ENCODE measurements around the gene EGFL7.
"Not testable (repeated sequence)": the region's sequence is repeated elsewhere in the genome, so short reads cannot be mapped to it uniquely, and the experiment has no call there.

EGFL7 gene

DNA sequence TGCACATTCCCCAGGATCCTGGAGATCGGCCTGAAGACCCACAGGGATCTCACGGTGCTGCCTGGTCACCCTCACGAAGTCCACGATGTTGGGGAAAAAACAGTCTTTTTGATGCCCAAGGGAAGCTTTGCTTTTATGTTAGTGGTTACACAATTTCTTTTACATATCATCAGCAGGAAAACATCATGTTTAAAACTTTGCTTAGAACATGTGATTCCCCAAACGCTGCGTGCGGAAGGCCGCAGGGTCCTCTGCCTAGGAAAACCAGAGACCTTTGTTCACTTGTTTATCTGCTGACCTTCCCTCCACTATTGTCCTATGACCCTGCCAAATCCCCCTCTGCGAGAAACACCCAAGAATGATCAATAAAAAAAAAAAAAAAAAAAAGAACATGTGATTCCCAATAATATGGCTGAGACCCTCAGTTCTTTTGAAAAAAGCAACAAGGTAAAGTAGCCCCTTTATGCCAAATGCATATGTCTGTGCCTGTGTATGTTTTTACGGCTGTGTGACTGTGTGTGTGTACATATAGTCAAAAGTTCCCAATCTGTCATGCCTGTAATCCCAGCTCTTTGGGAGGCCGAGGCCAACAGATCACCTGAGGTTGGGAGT is 36.0 kb downstream of the EGFL7 start:
- no peak for DNase-seq (ENCODE audit: low read depth)

DNA sequence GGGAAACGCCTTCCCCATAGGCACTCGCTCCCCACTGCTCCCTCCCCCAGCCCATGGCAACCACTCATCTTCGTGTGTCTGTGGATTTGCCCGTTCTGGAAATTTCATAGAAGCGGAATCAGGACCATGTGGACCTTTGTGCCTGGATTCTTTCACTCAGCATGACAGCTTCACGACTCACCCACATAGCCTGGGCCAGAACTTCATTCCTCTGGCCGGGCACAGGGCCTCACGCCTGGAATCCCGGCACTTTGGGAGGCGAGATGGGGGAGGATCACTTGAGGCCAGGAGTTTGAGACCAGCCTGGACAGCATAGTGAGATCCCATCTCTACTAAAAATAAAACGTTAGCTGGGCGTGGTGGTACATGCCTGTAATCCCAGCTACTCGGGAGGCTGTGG is 37.6 kb downstream of the EGFL7 start:
- DNase-seq (ENCODE audit: low read depth): no peak

DNA sequence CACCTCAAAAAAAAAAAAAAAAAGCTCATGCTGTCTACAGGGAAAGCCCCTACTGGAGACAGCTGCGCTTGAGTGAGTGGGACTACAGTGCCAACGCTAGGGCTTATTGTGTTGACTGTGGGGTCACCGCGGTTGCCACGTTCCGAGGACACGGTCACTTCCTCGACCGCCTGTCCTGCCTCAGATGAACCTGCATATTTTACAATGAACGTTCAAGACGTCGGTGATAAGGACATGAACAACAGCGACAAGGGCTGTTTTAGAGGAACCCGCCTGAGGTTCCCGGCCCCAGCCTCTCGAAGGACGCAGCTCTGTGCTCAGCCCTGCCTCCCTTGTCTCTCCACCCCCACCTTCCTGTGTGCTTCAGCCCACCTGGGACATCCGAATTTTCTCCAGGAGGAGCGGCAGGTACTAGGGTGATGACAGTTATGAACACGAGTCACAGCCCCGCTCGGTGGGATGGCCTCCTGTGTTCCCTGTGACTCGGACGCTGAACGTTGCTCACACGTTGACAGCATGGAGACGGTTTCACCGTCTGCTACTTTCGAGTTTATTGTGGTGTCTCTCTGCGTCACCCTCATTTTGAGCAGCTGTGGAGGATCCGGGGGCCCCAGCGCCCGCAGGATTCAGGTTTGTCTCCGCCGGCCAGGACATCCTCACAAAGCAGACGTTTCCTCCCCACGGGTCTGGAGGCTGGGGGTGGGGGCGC is 38.4 kb downstream of the EGFL7 start:
- no peak for DNase-seq (ENCODE audit: low read depth)

DNA sequence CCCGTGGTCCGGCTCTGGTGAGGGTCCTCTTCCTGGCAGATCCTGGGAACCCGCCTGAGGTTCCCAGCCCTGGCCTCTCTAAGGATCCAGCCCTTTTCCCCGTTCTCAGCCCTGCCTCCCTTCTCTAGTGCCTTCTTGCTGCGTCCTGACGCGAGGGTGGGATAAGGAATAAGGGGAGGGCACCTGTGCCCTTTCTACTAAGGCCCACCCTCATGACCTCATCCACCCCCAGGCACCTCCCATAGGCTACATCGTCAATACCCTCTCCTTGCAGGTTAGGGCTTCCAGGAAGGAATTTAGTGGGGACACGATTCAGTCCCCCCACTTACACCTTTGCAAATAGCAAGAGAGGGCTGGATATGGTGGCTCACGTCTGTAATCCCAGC is 38.9 kb downstream of the EGFL7 start:
- DNase-seq (ENCODE audit: low read depth): no peak

DNA sequence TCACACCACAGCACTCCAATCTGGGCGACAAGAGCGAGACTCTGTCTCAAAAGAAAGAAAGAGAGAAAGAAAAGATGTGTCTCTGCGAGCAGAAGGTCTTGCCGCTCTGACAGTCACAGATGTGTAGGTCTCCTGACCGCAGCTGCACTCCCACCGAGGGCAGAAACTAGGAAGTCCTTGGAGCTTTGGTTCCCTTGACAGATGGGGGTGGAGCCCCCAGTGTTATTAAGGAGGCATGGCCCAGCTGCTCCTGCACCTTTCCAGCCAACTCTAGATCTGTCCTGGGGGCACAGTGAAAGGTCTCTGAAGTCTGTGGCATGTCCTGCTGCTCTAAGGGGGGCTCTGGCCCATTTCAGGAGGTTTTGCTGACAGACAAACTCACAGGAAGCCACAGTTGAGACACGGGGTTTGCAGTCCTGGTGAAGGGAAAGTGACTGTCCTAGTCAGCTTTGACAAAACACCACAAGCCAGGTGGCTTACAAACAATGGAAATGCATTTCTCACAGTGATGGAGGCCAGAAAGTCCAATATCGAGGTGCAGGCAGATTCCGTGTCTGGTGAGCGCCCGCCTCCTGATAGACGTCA is 40.7 kb downstream of the EGFL7 start:
- DNase-seq (ENCODE audit: low read depth): no peak

DNA sequence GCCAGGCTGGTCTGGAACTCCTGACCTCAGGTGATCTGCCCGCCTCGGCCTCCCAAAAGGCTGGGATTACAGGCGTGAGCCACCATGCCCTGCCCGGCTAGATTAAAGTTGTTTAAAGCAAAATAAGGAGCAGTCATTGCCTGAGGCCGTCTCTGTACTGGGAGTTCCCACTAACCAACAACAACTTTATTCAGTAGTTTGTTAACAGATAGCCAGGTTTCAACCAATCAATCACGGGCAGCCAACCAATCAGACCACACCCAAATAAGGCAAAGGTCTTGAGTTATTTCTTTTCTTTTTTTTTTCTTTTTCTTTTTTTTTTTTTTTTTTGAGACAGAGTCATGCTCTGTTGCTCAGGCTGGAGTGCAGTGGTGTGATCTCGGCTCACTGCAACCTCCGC is 42.0 kb downstream of the EGFL7 start:
- not testable (repeated sequence) for DNase-seq (ENCODE audit: low read depth)

DNA sequence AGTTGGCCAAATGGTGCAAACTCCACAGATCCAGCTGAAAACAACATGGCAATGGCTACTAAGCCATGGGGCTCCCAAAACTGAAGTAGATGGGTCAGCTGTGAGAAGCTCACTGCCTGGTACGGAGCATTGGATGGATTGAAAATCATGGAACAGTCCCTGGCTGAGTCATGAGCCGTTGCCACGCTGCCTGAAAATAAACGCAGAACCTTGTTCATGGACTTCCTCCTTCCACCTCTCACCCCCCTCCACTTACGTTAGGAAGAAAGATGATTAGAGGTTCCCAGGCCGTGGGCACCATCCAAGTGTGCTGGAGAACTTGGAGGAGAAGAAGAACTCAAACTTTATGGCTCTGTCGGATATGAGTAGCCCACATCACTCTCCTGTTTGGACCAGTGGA is 42.8 kb downstream of the EGFL7 start:
- no peak for DNase-seq (ENCODE audit: low read depth)

DNA sequence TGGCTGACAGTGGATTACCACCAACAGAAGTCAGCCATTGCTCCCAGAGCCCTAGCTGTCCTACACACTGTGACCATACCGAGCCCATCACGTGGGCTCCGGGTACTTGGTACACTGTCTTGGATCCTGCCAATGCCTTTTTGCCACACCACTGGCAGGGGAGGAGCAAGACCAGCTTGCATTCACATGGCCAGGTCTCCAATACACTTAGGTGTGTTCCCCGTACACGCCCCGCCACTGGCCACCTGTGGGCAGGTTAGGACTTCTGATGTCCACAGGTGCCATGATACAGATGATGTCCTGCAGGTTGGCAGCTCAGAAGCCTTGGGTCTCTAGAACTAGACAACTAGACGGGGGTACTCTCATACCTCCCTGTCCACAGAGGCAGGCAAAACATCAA is 44.3 kb downstream of the EGFL7 start:
- no peak for DNase-seq (ENCODE audit: low read depth)

DNA sequence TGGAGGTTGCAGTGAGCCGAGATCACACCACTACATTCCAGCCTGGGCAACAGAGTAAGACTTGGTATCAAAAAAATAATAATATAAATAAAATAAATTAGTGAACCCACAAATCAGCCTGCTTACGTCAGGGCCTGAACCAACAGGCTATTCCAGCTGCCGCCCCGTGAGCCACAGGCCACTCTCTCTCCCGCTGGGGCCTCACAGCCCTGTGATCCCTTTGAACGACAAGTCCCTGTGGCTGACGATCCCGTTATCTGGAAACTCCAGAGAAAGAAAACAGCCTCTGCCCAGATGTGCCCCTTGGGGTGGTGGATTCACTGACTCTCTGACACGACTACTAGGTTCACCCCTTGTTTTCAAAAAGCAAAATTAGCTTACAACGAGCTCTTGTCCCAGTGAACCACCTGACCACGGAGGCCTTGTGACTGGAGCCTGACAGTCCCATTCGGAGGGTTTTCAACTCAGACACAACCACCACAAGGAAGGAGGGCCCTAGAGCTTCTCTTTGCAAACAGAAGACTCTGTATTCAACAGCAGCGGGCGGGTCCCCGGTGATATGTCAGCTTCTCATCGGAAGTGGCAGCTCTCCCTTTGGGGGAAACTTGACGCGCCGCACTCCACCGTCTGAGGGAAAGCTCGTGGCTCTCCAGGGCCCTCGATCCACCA is 45.3 kb downstream of the EGFL7 start:
- no peak for DNase-seq (ENCODE audit: low read depth)

DNA sequence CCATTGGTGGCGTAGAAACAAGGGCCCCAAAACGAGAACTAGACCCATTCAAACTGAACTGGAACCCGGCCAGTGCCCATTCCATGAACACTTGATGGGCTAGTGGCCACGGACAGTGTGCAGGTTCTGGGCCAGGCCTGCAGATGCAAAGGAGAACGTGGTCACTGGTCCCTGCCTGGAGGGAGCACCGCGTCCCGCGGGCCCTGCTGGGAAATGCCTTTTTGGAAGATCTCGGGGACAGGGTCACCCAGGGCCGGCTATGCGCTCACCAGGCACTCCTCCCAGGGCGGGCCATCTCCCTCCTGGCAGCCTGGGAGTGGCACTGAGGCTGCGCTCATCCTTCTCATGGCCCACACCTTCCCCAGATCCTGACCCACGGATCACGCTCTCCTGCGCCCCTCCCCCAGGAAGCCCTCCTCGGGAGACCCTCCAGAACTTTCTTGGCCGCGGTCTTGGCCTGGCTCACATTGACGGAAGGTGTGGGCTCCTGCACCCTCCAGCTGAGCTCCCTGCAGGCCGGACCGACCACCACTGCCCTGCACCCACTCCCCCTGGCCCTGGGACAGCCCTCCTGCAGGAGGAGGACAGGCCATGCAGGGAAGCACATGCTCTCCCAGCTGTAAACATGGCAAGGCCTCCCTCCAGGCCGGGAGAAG is 46.9 kb downstream of the EGFL7 start:
- DNase-seq (ENCODE audit: low read depth): no peak

DNA sequence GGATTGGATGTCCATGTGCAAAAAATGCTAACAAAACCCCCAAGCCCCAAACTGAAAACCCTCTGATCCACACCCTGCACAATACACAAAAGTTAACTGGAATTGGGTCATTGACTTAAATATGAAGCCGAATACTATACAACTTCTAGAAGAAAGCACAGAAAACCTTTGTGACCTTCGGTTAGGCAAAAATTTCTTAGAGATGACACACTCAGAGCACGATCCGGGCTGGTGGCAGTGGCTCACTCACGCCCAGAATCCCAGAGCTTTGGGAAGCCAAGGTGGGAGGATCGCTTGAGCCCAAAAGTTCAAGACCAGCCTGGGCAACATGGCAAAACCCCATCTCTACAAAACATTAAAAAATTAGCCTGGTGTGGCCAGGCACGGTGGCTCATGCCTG is 47.8 kb downstream of the EGFL7 start:
- DNase-seq (ENCODE audit: low read depth): no peak

DNA sequence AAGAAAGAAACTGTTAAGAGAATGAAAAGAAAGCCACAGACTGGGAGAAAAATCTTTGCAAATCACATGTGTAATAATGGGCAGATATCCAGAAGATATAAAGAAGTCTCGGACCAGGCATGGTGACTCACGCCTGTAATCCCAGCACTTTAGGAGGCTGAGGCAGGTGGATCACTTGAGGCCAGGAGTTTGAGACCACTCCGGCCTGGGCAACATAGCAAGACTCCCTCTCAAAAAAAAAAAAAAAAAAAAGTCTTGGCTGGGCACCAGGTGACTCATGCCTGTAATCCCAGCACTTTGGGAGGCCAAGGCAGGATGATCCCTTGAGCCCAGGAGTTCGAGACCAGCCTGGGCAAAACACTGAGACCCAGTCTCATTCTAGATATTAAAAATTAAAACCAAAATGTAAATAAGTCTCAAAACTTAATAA is 48.5 kb downstream of the EGFL7 start:
- DNase-seq (ENCODE audit: low read depth): not testable (repeated sequence)

DNA sequence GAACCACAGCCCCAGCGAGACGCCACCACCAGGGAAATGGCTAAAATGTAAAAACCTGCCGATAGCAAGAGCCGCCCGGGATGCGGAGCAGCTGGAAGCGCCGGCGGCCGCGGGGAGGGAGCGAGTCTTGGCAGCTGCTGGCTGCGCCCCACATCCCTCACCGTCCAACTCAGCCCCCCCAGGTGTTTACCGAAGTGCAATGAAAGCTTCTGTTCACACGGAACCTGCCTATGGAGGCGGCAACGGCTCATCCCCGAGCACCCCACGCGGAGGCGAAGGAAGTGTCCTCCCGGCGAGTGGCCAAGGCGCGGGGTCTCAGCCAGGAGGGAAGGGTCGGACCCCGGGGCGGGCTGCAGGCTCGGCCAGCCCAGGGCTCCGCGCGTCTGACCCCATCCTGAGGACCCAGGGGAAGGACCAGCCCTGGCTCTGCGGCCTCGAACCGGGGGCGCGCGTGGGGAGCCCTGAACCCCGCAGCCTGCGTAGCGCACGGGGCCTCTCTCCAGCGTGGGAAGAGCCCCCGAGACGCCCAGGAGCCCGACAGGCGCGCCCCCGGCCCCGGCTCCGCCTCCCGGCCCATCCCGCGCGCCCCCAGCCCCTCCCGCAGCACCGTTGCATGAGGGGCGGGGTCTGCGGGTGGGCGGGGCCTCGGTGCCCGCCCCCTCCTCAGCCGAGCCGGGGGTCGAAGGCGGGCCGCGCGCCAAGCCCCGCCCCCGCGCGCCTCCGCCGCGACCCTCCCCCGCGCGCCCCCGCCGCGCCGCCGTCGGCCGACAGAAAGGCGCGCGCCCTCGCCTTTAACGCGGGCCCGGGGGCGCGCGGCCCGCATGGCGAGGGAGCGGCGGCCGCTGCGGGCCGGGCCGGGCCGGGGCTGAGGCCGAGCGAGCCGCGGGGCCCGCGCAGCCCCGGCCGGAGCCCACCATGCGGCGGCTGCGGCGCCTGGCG is 49.3 kb downstream of the EGFL7 start, which contains the start of gene DIPK1B:
Gene DIPK1B (plus strand): TSS at position 822 of the 939 bp plus-strand sequence. CDS start 94 bp downstream, at position 916.
- DNase-seq (ENCODE audit: low read depth): no peak

DNA sequence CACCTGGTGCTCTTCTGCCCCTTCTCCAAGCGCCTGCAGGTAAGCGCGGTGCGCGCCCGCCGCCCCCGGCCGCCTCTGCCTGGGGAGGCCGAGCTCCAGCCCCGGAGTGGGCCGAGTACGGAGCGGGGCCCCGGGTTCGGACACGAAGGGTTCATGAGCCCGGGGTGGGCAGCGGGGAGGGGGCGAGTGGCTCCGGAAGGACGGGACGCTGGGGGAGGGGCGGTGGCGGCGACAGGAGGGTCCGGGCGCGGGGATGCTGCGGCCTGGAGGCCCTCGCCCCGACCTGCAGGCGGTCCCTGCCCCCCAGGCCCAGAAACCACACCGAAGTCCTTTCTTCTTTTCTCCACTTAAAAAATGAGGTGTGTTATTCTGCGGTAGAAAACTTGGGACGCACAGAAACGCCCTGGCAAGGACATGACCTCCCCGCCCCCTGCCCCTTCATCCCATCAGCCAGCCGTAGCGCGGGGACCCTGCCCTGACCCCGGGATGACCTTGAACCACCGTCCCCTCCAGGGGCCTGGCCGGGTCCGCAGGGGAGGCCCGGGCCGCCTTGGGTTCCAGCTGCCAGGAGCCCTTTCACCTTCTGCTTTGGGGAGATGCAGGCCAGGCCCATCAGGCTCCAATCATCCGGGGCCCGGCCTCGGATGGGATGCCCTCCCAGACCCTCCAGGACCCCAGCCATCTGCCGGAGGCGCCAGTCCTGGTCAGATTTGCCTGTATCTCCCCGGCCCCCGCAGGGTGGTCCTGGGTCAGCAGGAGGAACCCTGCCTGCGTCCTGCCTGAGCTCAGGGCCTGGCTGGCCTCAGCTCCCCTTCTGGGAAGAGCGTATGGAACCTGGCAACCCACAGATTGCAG is 50.2 kb downstream of the EGFL7 start:
- DNase-seq (ENCODE audit: low read depth): no peak

DNA sequence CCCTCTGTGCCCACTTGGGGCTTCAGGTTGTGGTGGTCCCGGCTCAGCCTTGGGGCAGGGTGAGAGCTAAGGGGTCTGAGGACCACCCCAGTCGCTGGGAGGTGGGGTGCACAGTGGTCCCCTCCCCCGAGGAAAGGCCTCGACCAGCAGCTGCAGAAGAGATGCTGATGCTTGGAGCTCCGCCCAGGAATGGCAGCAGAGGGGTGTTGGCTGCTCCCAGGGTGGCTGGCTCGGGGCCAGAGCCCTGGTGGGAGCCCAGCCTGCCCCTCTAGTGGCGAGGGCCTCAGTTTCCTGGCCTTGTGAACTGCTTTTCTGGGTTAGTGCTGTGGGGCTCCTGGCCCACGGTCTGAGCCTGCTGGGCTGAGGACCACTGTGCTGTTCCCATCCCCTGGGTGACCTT is 50.8 kb downstream of the EGFL7 start:
- DNase-seq (ENCODE audit: low read depth): no peak

DNA sequence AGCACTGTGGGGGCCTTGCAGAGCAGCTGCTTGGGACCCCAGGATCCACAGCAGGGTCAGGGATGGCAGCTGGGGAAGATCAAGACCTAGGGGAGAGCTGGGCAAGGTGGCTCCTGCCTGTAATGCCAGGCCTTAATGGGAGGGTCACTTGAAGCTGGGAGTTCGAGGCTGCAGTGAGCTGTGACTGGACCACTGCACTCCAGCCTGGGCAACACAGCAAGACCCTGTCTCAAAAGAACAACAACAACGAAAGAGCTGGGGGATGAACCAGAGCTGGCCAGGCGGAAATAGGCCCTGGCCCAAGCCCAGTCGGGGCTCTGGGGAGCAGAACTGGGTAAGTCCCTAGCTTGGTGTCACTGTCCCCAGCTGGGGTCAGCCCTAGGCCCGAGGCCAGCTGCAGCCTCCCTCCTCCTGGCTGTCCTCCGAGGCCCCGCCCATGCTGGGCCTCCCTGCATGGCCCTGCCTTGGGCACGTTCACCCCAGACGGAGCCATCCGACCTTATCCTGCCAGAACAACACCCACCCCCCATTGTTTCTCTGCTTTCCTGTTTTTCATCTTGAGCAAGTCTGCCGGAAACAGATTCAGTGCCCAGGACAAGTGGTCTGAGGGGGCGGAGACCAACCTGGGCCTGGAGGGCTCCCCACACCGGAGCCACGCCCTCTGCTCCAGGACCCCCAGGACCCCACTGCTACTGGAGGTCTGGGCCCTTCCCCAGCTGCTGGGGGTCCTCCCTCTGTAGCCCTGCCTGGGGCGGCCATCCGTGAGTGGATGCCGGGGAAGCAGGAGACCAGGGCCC is 51.6 kb downstream of the EGFL7 start:
- DNase-seq (ENCODE audit: low read depth): no peak

DNA sequence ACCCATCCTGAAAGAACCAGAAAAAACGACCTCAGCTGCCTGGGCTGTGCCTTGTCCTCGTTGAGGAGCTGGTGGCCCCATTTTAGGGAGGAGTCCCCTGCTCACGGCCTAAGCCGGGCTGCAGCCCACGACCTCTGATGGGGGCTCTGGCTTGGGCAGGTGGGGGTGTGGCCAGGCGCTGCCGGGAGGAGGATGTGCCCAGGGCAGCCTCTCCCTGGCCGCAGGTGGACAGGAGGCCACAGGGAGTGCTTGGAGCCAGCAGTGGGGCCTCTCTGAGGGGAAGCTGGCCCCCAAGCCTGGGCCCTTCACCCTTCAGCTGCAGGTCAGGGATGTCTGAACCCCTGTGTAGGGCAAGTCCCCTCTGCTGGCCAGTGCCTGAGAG is 52.2 kb downstream of the EGFL7 start:
- no peak for DNase-seq (ENCODE audit: low read depth)

DNA sequence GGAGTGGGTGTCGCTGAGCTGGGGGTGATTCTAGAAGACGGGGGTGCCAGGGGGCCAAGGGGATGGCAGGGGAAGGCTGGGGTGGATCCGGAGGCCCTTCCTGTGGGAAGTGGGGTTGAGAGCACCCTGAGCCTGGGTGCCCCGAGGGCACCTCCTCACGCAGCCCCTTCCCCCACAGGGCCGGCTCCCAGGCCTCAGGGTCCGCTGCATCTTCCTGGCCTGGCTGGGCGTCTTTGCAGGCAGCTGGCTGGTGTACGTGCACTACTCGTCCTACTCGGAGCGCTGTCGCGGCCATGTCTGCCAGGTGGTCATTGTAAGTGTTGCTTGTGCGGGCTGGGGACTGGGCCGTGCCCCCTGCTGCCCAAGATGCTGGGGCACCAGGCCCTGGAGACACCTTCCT is 54.7 kb downstream of the EGFL7 start:
- DNase-seq (ENCODE audit: low read depth): no peak

DNA sequence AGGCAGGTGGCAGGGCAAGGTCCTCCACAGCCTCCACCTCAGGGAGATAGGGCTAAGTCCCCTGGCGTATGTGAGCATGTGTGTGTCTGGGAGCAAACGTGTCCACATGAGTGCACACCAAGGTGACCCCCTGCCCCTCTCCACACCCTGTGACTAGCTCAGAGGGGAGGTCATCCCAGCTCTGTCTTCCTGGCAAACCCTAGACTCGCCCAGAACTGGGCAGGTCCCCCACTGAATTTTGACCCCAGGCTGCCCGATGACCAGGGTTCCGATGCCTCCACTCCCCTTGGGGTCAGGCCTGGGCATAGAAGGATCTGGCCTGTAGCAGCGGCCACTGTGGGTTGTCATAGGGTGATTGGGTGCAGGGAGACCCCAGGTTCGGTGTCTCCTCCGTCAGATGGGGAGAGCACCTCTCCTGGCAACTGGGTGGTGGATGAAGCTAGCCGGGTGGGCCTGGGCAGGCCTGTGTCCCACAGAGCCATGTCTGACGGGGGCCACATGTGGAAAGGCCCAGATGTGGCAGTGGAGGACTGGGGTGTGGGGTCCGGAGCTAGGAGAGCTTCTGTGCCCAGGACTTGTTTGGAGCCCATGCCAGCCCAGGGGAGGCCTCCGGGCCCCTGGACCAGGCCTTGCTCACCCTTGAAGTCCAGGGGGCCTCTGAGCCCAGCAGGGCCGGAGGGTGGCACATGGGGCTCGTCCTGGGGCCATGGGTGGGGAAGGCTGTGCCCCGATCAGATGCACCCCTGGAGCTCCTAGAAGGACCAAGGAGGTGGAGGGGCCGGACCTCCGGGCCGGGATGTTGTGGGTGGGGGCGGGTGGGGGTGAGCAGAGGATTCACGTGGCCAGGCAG is 55.9 kb downstream of the EGFL7 start:
- DNase-seq (ENCODE audit: low read depth): no peak
